NCI-H2227 (cell line): Measurements from ENCODE around the gene PIWIL4.

Source experiments
- DNase-seq: peaks from one replicate; lab custom pipeline; 2025; ENCODE audit not compliant: unreplicated experiment; lab: John Stamatoyannopoulos, UW

The PIWIL4 gene

DNA sequence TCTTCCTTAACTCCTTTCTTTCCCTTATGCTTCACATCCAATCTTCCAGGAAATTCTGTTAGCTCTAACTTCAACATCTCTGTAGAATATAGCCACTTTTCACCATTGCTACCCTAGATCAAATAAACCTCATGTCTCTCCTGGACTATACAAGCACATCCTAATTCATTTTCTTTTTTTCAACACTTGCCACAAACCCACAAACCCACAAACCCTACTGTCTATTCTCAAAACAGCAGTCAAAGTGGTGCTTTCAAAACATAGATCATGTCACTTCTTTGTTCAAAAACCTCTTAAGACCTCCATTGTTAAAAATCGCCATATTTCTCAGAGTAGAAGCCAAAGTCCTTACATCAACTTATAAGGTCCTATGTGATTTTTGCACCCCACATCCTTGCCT, 94.3 kb downstream of the PIWIL4 start:
- DNase-seq = no peak

DNA sequence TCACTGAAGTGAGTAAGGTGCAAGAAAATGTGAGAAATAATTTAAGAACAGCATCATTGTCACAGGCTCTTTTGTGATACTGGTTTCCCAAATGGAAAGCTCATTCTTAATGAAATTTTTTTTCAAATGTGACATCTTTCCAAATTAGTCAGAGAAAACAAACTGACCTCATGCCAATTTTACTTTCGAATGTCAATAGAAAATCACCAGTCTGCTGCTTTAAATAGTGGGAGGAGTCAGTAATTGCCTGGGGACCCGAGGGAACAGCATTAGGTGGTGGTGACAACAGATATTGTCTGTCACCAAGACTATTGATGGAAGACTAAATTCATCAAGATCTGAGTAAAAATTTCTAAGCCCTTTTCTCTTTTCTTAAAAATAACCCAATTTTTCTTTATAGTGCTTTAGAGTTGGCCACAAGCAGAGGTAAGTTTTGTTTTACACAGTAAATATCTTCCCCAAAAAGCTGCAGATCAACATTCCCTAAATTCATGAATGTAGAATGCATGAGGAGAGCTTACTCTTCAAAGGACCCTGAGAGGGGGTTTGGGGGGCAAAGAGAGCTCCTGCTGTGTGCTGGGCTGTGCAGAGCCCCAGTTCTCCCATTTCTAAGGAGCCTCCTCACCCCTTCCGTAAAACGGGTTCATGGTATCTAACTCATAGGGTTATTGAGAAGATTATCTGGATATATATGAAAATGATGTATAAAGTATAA, 95.1 kb downstream of the PIWIL4 start:
- no peak for DNase-seq

DNA sequence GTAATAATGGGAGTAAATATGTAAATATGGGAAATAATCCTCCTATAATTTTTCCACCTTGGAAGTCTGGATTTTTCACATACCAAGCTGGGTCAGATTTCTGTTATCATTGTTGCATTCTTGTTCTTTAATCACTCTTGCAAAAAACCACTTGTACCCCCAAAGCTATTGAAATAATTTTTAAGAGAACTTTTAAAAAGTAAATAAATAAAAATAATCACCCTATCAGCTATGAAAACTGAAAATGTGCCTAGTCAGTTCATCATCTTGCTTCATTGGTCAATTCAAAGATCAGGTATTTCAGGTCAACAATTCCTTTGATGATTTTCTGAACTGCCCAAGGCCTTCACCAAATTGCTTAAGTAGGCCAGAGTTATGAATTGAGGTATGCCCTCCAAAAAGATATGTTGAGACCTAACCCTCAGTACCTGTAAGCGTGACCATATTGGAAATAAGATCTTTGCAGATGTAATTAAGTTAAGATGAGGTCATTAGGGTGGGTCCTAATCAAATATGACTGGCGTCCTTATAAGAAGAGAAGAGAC, 95.8 kb downstream of the PIWIL4 start:
- no peak for DNase-seq

DNA sequence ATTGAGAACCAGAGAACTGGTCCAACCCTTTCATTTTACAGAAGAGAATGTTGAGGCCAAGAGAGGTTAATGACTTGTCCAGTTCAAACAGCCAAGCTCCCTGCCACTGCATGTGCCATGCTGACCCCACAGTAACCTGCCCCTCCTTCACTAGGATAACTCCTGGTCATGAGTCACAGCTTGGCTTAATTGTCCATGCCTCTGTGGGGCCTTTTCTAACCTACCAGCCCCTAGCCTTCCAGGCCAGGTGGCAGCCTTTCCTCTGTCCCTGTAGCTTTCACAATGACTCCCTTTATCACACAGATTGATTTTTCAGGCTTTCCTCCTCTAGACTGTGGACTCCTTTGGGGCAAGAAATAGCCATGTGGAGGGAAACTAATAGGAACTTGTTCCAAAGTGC, 97.2 kb downstream of the PIWIL4 start:
- DNase-seq = no peak

DNA sequence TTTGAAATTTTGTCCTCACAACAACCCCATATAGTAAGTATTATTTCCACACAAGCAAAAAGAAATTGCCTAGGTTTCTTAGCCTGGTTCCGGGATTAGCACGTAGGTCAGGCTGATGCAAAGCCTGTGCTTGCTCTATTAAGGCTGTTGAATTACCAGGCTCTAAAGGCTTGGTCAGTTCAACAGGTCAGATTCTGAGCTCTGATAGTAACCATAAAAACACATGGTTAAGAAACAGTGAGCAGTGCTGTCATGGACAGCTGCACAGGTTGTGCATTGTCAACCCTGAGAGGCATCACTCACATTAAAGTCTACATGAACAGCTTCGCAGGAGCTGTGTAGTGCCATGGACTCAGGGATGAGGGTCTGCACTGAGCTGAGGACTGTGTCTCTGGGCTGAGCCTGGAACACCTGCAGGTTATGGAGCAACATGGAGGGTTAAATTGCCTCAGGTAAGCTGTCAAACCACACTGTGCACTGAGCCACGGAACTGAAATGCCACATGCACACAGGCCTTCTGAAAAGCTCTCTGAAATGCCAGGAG, 98.0 kb downstream of the PIWIL4 start:
- no peak for DNase-seq

DNA sequence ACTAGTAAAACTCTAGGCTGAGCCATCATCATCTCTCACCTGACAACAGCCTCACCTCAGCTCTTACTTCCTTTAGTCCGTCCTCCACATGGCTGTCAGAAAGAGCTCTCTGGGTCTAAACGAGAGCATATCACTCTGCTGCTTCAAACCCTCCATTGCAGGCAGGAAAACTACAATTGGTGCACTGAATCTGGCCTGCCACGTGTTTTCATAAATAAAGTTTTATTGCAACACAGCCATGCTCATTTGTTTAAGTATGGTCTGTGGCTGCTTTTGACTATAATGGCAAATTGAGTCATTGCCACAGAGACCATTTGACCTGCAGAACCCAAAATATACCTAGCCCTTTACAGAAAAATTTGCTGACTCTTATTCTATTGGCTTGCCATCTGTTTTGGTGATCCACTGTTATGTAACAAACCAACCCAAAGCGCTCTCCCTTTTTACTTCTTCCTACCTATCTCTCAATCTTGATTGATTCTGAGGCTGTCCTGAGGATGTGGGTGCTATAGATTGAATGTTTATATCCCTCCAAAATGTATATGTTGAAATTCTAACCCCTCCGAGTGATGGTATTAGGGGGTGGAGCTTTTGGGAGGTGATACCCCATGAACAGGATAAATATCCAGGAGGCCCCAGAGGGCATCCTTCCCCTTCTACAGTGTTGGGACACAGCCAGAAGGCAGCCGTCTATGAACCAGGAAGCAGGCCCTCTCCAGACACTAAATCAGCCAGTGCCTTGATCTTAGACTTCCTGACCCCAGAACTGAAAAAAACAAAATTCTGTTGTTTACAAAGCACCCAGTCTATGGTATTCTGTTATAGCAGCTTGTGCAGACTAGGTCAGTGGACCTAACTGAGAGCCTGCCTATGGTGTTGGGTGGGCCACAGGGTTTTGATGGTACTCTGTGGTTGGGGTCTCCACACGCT, 99.9 kb downstream of the PIWIL4 start:
- DNase-seq = no peak

DNA sequence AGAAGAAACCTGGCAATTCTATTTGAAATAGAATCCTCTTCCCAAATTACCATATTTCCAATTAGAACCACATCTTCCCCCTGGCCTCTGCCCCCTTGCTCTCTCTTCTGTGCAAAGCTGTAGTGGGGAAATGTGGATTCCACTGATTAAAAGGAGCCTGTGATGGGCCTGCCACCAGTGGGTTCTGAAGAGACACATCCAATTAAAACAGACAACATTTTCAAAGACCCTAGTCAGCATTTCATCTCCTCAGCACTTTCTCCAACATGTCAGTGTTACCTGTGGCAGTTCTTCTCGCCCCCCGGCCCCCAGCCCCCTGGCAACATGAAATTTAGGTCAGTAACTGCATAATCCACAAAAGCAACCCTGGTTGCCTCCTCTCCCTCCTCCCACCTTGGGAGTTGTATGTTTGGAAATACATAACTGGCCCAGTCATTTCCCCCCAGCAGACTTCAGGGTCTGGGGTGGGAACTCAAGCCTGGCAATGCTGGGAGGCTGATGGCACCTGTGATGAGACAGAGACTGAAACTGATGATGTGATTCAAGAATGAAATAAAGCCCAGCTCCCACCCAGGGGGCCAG, 101.1 kb downstream of the PIWIL4 start:
- DNase-seq = no peak

DNA sequence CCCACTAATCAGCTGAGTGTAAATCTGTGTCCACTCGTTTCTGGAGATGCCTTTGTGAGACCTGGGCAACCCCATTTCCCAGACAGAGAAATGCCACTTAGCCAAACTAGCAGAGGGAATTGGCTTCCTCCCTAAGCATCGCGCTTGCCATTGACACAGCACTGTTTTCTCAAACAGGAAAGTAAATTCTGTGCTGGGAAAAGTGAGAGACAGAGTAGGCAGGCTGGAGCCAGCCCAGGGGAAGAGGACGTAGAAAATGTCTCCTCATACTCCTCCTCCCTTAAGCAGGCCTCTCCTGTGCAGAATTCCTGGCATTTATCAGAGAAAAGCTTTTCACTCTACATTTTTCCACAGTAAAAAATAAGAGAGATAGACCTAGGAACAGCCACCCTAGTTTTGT, 101.9 kb downstream of the PIWIL4 start:
- DNase-seq = no peak
